HCT116 (cell line): ENCODE results near the gene PHF3. TPM values are rescaled to one million over a fixed set of nuclear protein-coding genes. Genes with fewer than 3 reads are reported as not detected.

Experiments used
- ATAC-seq: fragments of 200-7000 bp; cut with Tn5 transposase; 2 replicates; pipeline ENCODE4 v1.9.1; 2020; ENCODE audit warnings: mild to moderate bottlenecking, moderate library complexity
- BruUV-seq: library from RNA; stranded (reverse); fragments of 400-500 nt; replicated peaks from 2 replicates; lab custom pipeline; 2021; lab: Mats Ljungman, UMichigan
- CTCF ChIA-PET: fragments of 300-600 bp; sonication (Branson Sonifier 250); formaldehyde crosslinking; loops from one replicate; lab custom pipeline; 2021; ENCODE audit warnings: antibody characterized with exemption; lab: Charles Lee
- POLR2A ChIA-PET: fragments of 300-600, 350-600 bp; sonication (Branson Sonifier 250); formaldehyde crosslinking; loops from one replicate; lab custom pipeline; 2021; ENCODE audit warnings: antibody characterized with exemption; lab: Charles Lee
- RAD21 ChIA-PET, 2 experiments: fragments of 300-600 bp; sonication (Branson Sonifier 250); formaldehyde crosslinking; loops; one replicate each; lab custom pipeline; 2023; ENCODE audit warnings: low total read pairs in 2 of 2; ENCODE audit not compliant: uncharacterized antibody in 2 of 2, unreplicated experiment in 2 of 2, low non-redundant PET in 1 of 2; lab: Charles Lee
- DNase-seq: peaks from one replicate; pipeline ENCODE4 v3.0.0-alpha.2; 2010; ENCODE audit warnings: low read depth, low spot score
- H2AFZ ChIP-seq: fragments of 200-600 bp; shearing (Covaris generic), sonication (generic); 2 replicates; pipeline ENCODE4 v1.6.1; 2017; ENCODE audit warnings: low read depth, mixed run types, mixed read lengths, antibody characterized with exemption, low read length; ENCODE audit not compliant: poor library complexity, severe bottlenecking
- H3K27ac ChIP-seq: 2 replicates; pipeline ENCODE4 v1.5.1; 2012; ENCODE audit warnings: low read depth, low read length
- H3K27me3 ChIP-seq: fragments of 200-600 bp; sonication (generic); 2 replicates; pipeline ENCODE4 v1.6.1; 2016; ENCODE audit warnings: mixed run types, low read length, mixed read lengths; ENCODE audit not compliant: insufficient read depth
- H3K36me3 ChIP-seq, 2 experiments: fragments of 200-500 bp in 1 of 2; fragments of 200-600 bp in 1 of 2; sonication (Bioruptor generic) in 1 of 2; sonication (generic) in 1 of 2; 2 replicates each; pipeline versions ENCODE4 v1.5.1 to v1.6.1; 2014 to 2016; ENCODE audit warnings: low read length in 2 of 2, inconsistent platforms in 1 of 2, mixed read lengths in 1 of 2, mixed run types in 1 of 2; ENCODE audit not compliant: insufficient read depth in 2 of 2, control insufficient read depth in 1 of 2
- H3K4me1 ChIP-seq, 2 experiments: fragments of 200-600 bp in 1 of 2; sonication (generic) in 1 of 2; 2 replicates each; pipeline versions ENCODE4 v1.5.1 to v1.6.1; 2012 to 2017; ENCODE audit warnings: low read length in 2 of 2, inconsistent platforms in 1 of 2, mild to moderate bottlenecking in 1 of 2, mixed read lengths in 1 of 2, mixed run types in 1 of 2, moderate library complexity in 1 of 2; ENCODE audit not compliant: insufficient read depth in 2 of 2, control insufficient read depth in 1 of 2
- H3K4me2 ChIP-seq: fragments of 200-600 bp; sonication (generic); 2 replicates; pipeline ENCODE4 v1.6.1; 2017; ENCODE audit warnings: mixed run types, low read length, mixed read lengths
- H3K4me3 ChIP-seq, 2 experiments: fragments of 200-600 bp in 1 of 2; sonication (generic) in 1 of 2; replicated peaks in 1 of 2; 2 replicates each; pipeline ENCODE4 v1.5.1; 2011 to 2016; ENCODE audit warnings: low read length in 2 of 2, control low read depth in 1 of 2, low read depth in 1 of 2, mild to moderate bottlenecking in 1 of 2, mixed read lengths in 1 of 2, mixed run types in 1 of 2
- H3K79me2 ChIP-seq: fragments of 200-600 bp; sonication (generic); 2 replicates; pipeline ENCODE4 v1.6.1; 2017; ENCODE audit warnings: mild to moderate bottlenecking, mixed run types, low read length, moderate library complexity, mixed read lengths; ENCODE audit not compliant: insufficient read depth
- H3K9ac ChIP-seq: fragments of 200-600 bp; sonication (generic); 2 replicates; pipeline ENCODE4 v1.6.1; 2016; ENCODE audit warnings: low read length, mixed read lengths
- H3K9me2 ChIP-seq: fragments of 200-600 bp; sonication (generic), shearing (Covaris generic); 2 replicates; pipeline ENCODE4 v1.6.1; 2017; ENCODE audit warnings: mixed run types, mild to moderate bottlenecking, moderate library complexity; ENCODE audit not compliant: insufficient read depth
- H3K9me3 ChIP-seq, 2 experiments: fragments of 200-500 bp in 1 of 2; fragments of 200-600 bp in 1 of 2; sonication (Bioruptor generic) in 1 of 2; sonication (generic) in 1 of 2; 2 replicates each; pipeline ENCODE4 v1.6.1; 2014 to 2017; ENCODE audit warnings: low read length in 2 of 2, mixed read lengths in 2 of 2, inconsistent platforms in 1 of 2, low read depth in 1 of 2, mild to moderate bottlenecking in 1 of 2, mixed run types in 1 of 2, moderate library complexity in 1 of 2; ENCODE audit not compliant: control insufficient read depth in 1 of 2, insufficient read depth in 1 of 2
- H4K20me1 ChIP-seq: fragments of 200-600 bp; sonication (generic), shearing (Covaris generic); 2 replicates; pipeline ENCODE4 v1.6.1; 2017; ENCODE audit warnings: mixed run types, mild to moderate bottlenecking, moderate library complexity; ENCODE audit not compliant: insufficient read depth
- CBX3 ChIP-seq: IDR thresholded peaks from 2 replicates; pipeline ENCODE4 v1.6.1; 2012; ENCODE audit warnings: low read depth
- EGR1 ChIP-seq: IDR thresholded peaks from 2 replicates; pipeline ENCODE4 v1.6.1; 2012; ENCODE audit warnings: low read depth
- EZH2phosphoT487 ChIP-seq: fragments of 200-600 bp; IDR thresholded peaks from 2 replicates; pipeline ENCODE4 v1.6.1; 2018; ENCODE audit warnings: antibody characterized with exemption, borderline replicate concordance
- FOSL1 ChIP-seq: IDR thresholded peaks from 2 replicates; pipeline ENCODE4 v1.6.1; 2012; ENCODE audit warnings: low read depth
- POLR2A ChIP-seq: IDR thresholded peaks from 2 replicates; pipeline ENCODE4 v1.7.0; 2011; ENCODE audit warnings: borderline replicate concordance; ENCODE audit not compliant: insufficient read depth, insufficient read length; ENCODE audit errors: extremely low read depth
- POLR2AphosphoS5 ChIP-seq: IDR thresholded peaks from 2 replicates; pipeline ENCODE4 v1.6.1; 2011; ENCODE audit warnings: mild to moderate bottlenecking, low read depth, low read length, moderate library complexity
- RAD21 ChIP-seq: IDR thresholded peaks from 2 replicates; pipeline ENCODE4 v1.6.1; 2012; ENCODE audit warnings: low read depth, mild to moderate bottlenecking
- SIN3A ChIP-seq: IDR thresholded peaks from 2 replicates; pipeline ENCODE4 v1.6.1; 2012; ENCODE audit warnings: low read depth
- SP1 ChIP-seq: IDR thresholded peaks from 2 replicates; pipeline ENCODE4 v1.6.1; 2012; ENCODE audit warnings: low read depth
- ZFX ChIP-seq: fragments of 450-650 bp; IDR thresholded peaks from 2 replicates; pipeline ENCODE4 v1.6.1; 2017
- ZNF274 ChIP-seq: fragments of 200-500 bp; sonication (Bioruptor generic); IDR thresholded peaks from 2 replicates; pipeline ENCODE4 v1.6.1; 2014; ENCODE audit warnings: mild to moderate bottlenecking, low read depth, low read length, inconsistent platforms
- intact Hi-C: fragments of 100-400 bp; cut with micrococcal nuclease; formaldehyde crosslinking; loops from 2 replicates; pipeline ENCODE4 v1.10.0; 2022
- total RNA-seq: library from RNA; stranded (reverse); gene quantifications from one replicate; pipeline ENCODE4 v1.2.1, GENCODE V29; 2021; ENCODE audit not compliant: unreplicated experiment
- TF ChIP-seq, protein P1 (sequence below): IDR thresholded peaks from 2 replicates; pipeline ENCODE4 v1.6.1; 2012
- TF ChIP-seq, protein P2 (sequence below): IDR thresholded peaks from 2 replicates; pipeline ENCODE4 v1.6.1; 2012
- TF ChIP-seq, protein P3 (sequence below): IDR thresholded peaks from 2 replicates; pipeline ENCODE4 v1.6.1; 2012; ENCODE audit warnings: low read depth
- TF ChIP-seq, protein P4 (sequence below), 3 experiments: fragments of 200-600 bp in 1 of 3; sonication (generic) in 1 of 3; IDR thresholded peaks in 2 of 3; conservative IDR thresholded peaks in 1 of 3; 2 replicates each; pipeline ENCODE4 v1.5.1; 2012 to 2017; ENCODE audit warnings: low read depth in 2 of 3, low read length in 2 of 3, antibody characterized with exemption in 1 of 3, borderline replicate concordance in 1 of 3, control low read depth in 1 of 3, mild to moderate bottlenecking in 1 of 3, mixed read lengths in 1 of 3, mixed run types in 1 of 3, moderate library complexity in 1 of 3; ENCODE audit not compliant: insufficient read depth in 1 of 3

Gene PHF3
- total RNA-seq, 1 experiment from 2014 or later: 51.1 TPM

DNA sequence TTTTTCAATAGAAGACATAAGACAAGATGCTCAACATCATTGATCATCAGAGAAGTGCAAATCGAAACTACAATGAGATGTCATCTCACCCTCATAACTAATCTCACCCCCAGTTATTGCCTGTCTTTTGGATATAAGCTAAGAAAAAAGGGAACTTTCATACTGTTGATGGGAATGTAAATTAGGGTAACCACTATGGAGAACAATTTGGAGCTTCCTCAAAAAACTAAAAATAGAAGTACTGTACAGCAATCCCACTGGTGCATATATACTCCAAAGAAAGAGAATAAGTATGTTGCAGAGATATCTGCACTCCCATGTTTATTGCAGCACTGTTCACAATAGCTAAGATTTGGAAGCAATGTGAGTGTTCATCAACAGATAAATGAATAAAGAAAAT lies 26.4 kb upstream of the PHF3 start:
- H4K20me1 ChIP-seq: no peaks in the 10 kb centered on the region
- no peak for TF ChIP-seq POLR2A
- TF ChIP-seq CBX3: no peak
- no peak for TF ChIP-seq SIN3A
- no peak for TF ChIP-seq EZH2phosphoT487
- TF ChIP-seq, protein P1, sequence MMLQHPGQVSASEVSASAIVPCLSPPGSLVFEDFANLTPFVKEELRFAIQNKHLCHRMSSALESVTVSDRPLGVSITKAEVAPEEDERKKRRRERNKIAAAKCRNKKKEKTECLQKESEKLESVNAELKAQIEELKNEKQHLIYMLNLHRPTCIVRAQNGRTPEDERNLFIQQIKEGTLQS: no peak
- TF ChIP-seq ZFX: no peak
- TF ChIP-seq, all 23 proteins: peak for 0
- no peaks in the 10 kb centered on the region for H3K79me2 ChIP-seq
- no peaks in the 10 kb centered on the region for H3K9me2 ChIP-seq
- POLR2A ChIA-PET: no interaction called here
- no peak overlapping the region for H3K4me3 ChIP-seq
- no peak overlapping the region for H3K9ac ChIP-seq
- RAD21 ChIA-PET: no interaction called here
- no peaks in the 10 kb centered on the region for H3K36me3 ChIP-seq
- no peak overlapping the region for H3K4me2 ChIP-seq
- DNase-seq (no peak), ATAC-seq (no peak)
- no peaks in the 10 kb centered on the region for H3K9me3 ChIP-seq
- intact Hi-C loops: no loop called here
- CTCF ChIA-PET: no interaction called here
- BruUV-seq: no TSS peak
- no peak overlapping the region for H2AFZ ChIP-seq
- no peaks in the 10 kb centered on the region for H3K4me1 ChIP-seq
- no peak overlapping the region for H3K27ac ChIP-seq
- no peaks in the 10 kb centered on the region for H3K27me3 ChIP-seq

DNA sequence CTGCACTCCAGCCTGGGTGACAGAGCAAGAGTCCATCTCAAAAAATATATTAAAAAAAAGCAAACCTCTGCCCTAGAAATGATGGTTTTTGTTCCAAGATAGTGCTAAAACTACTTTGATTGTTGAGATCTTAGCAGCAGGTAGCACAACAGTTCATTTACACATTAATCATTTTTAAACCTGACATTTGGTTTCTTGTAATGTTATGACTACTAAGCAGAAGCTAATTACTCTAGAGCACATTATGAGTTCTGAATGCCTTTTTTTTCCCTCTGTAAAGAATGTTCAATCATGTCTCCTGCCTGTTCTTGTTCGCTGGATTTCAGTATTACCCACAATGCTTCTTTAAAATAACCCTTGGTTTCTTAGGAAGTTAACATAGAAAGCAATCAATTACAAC lies 24.7 kb upstream of the PHF3 start:
- ATAC-seq (no peak), DNase-seq (no peak)
- intact Hi-C loops: no loop called here
- Histone ChIP-seq H3K9me2 (no peaks in the 10 kb centered on the region), H3K9ac (no peak overlapping the region), H3K79me2 (no peaks in the 10 kb centered on the region), H3K4me3 (no peak overlapping the region), H3K9me3 (no peaks in the 10 kb centered on the region), H4K20me1 (no peaks in the 10 kb centered on the region), H2AFZ (no peak overlapping the region), H3K4me2 (no peak overlapping the region), H3K27ac (no peak overlapping the region), H3K27me3 (no peaks in the 10 kb centered on the region), H3K36me3 (no peaks in the 10 kb centered on the region), H3K4me1 (no peaks in the 10 kb centered on the region)
- POLR2A ChIA-PET: no interaction called here
- BruUV-seq: no TSS peak
- RAD21 ChIA-PET: no interaction called here
- CTCF ChIA-PET: no interaction called here
- TF ChIP-seq POLR2AphosphoS5 (no peak), RAD21 (no peak), FOSL1 (no peak), EGR1 (no peak), SIN3A (no peak), SP1 (no peak), ZNF274 (no peak)
- TF ChIP-seq, protein P2, sequence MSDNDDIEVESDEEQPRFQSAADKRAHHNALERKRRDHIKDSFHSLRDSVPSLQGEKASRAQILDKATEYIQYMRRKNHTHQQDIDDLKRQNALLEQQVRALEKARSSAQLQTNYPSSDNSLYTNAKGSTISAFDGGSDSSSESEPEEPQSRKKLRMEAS: no peak
- TF ChIP-seq, protein P3, sequence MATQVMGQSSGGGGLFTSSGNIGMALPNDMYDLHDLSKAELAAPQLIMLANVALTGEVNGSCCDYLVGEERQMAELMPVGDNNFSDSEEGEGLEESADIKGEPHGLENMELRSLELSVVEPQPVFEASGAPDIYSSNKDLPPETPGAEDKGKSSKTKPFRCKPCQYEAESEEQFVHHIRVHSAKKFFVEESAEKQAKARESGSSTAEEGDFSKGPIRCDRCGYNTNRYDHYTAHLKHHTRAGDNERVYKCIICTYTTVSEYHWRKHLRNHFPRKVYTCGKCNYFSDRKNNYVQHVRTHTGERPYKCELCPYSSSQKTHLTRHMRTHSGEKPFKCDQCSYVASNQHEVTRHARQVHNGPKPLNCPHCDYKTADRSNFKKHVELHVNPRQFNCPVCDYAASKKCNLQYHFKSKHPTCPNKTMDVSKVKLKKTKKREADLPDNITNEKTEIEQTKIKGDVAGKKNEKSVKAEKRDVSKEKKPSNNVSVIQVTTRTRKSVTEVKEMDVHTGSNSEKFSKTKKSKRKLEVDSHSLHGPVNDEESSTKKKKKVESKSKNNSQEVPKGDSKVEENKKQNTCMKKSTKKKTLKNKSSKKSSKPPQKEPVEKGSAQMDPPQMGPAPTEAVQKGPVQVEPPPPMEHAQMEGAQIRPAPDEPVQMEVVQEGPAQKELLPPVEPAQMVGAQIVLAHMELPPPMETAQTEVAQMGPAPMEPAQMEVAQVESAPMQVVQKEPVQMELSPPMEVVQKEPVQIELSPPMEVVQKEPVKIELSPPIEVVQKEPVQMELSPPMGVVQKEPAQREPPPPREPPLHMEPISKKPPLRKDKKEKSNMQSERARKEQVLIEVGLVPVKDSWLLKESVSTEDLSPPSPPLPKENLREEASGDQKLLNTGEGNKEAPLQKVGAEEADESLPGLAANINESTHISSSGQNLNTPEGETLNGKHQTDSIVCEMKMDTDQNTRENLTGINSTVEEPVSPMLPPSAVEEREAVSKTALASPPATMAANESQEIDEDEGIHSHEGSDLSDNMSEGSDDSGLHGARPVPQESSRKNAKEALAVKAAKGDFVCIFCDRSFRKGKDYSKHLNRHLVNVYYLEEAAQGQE: no peak
- TF ChIP-seq, protein P1: no peak
- TF ChIP-seq, protein P4, sequence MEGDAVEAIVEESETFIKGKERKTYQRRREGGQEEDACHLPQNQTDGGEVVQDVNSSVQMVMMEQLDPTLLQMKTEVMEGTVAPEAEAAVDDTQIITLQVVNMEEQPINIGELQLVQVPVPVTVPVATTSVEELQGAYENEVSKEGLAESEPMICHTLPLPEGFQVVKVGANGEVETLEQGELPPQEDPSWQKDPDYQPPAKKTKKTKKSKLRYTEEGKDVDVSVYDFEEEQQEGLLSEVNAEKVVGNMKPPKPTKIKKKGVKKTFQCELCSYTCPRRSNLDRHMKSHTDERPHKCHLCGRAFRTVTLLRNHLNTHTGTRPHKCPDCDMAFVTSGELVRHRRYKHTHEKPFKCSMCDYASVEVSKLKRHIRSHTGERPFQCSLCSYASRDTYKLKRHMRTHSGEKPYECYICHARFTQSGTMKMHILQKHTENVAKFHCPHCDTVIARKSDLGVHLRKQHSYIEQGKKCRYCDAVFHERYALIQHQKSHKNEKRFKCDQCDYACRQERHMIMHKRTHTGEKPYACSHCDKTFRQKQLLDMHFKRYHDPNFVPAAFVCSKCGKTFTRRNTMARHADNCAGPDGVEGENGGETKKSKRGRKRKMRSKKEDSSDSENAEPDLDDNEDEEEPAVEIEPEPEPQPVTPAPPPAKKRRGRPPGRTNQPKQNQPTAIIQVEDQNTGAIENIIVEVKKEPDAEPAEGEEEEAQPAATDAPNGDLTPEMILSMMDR (IDR thresholded peaks at IDR 0.05 in 2 of 3, conservative IDR thresholded peaks at IDR 0.05 in 1 of 3; ENCODE audit: borderline replicate concordance in 1 of 3, insufficient read depth in 1 of 3, low read depth in 2 of 3, low read length in 2 of 3): no peak
